ENCODE data around the gene MAP2K4. TPM values are rescaled to one million over a fixed set of nuclear protein-coding genes. Genes with fewer than 3 reads are reported as not detected.

MAP2K4 gene
- total RNA-seq, 2 experiments from 2014 or later: 30.2 to 30.3 TPM

DNA sequence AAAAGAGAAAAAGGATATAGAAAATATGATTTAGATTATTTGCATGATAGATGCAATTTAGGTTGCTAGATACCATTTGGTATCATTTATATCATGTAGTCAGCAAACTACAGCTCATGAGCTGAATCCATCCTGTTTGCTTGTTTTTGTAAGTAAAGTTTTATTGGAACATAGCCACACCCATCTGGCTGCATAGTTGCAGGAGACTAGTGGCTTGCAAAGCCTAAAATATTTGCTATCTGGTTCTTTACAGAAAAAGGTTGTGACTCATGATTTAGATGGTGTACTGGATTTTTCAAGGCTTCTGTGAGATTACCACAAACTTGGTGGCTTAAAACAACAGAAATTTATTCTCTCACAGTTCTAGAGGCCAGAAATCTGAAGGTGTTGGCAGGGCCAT is 49.9 kb downstream of the MAP2K4 start:
- Mint-ChIP-seq H3K27me3 (no peaks in the 10 kb centered on the region), H3K36me3 (ENCODE audit: low read depth) (peaks cover 26% of the 10 kb centered on the region), H3K9me3 (peaks cover 3% of the 10 kb centered on the region), H3K4me3 (no peak overlapping the region), H3K4me1 (no peaks in the 10 kb centered on the region), H3K27ac (no peak overlapping the region)
- ChIA-PET POLR2A (no interaction called here), CTCF (no interaction called here)
- no peak for DNase-seq

- CTCF ChIA-PET: no interaction called here
- DNase-seq: no peak
- H3K27me3 Mint-ChIP-seq: no peaks in the 10 kb centered on the region
- no peak overlapping the region for H3K27ac Mint-ChIP-seq
- H3K36me3 Mint-ChIP-seq (ENCODE audit: low read depth): peaks cover 47% of the 10 kb centered on the region
- peaks cover 3% of the 10 kb centered on the region for H3K9me3 Mint-ChIP-seq
- H3K4me3 Mint-ChIP-seq: no peak overlapping the region
- POLR2A ChIA-PET: no interaction called here
- peaks cover 5% of the 10 kb centered on the region for H3K4me1 Mint-ChIP-seq
Measured at GRCh38 chr17:12074346-12074745, 53.7 kb downstream of the MAP2K4 start.

DNA sequence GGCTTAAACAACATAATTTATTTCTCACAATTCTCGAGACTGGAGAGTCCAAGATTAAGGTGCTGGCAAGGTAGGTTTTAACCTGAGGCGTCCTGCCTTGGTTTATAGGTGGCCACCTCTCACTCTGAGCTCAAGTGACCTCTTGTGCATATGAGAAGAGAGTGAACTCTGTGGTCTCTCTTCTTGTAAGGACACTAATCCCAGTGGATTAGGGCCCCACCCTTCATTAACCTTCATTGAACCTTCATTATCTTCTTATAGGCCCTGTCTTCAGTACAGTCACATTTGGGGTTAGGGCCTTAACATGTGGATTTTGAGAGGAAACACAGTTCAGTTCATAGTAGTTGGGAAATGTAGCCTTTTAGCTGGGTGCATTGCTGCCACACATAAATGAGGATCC is 57.1 kb downstream of the MAP2K4 start:
- no peak for DNase-seq
- POLR2A ChIA-PET: no interaction called here
- peaks cover 3% of the 10 kb centered on the region for H3K9me3 Mint-ChIP-seq
- H3K27me3 Mint-ChIP-seq: no peaks in the 10 kb centered on the region
- no peak overlapping the region for H3K4me3 Mint-ChIP-seq
- H3K36me3 Mint-ChIP-seq (ENCODE audit: low read depth): peaks cover 70% of the 10 kb centered on the region
- peaks cover 7% of the 10 kb centered on the region for H3K4me1 Mint-ChIP-seq
- H3K27ac Mint-ChIP-seq: no peak overlapping the region
- CTCF ChIA-PET: no interaction called here

GRCh38 chr17:12078791-12079190 is 58.1 kb downstream of the MAP2K4 start:
- ChIA-PET POLR2A (no interaction called here), CTCF (no interaction called here)
- Mint-ChIP-seq H3K36me3 (ENCODE audit: low read depth) (peaks cover 69% of the 10 kb centered on the region), H3K4me1 (peaks cover 7% of the 10 kb centered on the region), H3K27ac (no peak overlapping the region), H3K4me3 (no peak overlapping the region), H3K27me3 (no peaks in the 10 kb centered on the region), H3K9me3 (peaks cover 3% of the 10 kb centered on the region)
- no peak for DNase-seq

DNA sequence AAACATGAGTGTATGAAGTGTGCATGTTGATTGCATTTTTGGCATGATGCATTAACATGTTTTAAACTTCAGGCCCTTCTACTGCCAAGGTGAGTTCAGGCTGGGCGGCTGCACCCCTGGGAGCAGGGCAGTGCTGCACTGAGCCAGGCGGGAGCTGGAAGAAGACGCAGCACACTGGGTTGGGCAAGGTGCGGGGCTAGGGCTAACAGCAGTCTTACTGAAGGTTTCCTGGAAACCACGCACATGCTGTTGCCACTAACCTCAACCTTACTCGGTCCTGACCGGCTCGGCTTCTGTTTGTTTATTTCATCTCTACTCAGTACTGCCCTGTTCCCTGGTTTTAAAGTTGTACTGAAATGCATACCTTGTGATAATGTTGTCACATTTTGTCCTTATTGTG is 61.0 kb downstream of the MAP2K4 start:
- DNase-seq: no peak
- H3K4me1 Mint-ChIP-seq: peaks cover 7% of the 10 kb centered on the region
- ChIA-PET CTCF (no interaction called here), POLR2A (no interaction called here)
- no peak overlapping the region for H3K27ac Mint-ChIP-seq
- no peaks in the 10 kb centered on the region for H3K27me3 Mint-ChIP-seq
- no peaks in the 10 kb centered on the region for H3K9me3 Mint-ChIP-seq
- peaks cover 59% of the 10 kb centered on the region for H3K36me3 Mint-ChIP-seq (ENCODE audit: low read depth)
- no peak overlapping the region for H3K4me3 Mint-ChIP-seq

DNA sequence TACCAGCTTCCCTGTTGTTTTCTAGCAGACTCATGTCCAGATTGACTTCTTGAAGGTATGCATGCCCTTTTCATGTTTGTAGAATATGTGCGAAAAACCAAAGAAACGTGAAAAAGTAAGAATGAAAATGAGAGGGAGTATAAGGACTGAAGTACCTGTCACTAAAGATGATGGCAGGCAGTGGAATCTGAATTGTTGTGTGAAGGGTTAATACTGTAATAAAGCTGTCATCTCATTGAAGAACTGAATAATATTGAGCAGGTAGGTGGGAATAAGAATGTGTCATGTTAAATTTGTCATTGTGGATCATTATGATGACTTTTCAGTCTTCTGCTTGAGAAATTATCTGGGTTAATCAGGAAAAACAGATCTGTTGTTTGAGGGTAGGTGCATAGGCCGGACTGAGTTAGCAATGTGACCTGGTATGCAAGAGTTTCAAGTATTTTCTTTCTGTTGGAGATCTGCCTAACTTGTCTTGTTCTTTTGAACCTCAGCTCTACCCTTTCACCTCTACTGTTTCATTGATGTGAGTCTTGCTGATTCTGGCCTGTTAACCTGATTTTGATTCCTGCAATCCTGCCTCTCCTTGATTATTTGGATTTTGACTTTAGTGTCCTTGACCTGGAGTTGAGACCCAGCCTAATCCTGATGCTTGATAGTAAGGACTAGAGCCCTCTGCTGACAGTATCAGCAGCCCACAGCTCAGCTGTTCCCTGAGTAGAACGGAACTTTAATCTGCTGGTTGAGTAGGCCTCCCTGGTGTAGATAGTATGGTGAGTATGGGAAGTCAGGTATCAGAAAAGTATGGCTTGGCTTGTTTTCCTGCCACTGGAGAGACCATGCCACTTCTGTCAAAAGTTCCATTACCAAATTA is 64.6 kb downstream of the MAP2K4 start:
- Mint-ChIP-seq H3K27me3 (no peaks in the 10 kb centered on the region), H3K36me3 (ENCODE audit: low read depth) (peaks cover 49% of the 10 kb centered on the region), H3K4me1 (peaks cover 17% of the 10 kb centered on the region), H3K4me3 (no peak overlapping the region), H3K9me3 (no peaks in the 10 kb centered on the region), H3K27ac (no peak overlapping the region)
- ChIA-PET POLR2A (interaction anchor here (1.0 kb wide), 1 partner anchor 88 kb away, joined by 3 read pairs; the partner anchor contains the start of gene ZNF18), CTCF (no interaction called here)
- DNase-seq: no peak

- DNase-seq: no peak
- no peak overlapping the region for H3K4me3 Mint-ChIP-seq
- no peaks in the 10 kb centered on the region for H3K9me3 Mint-ChIP-seq
- H3K4me1 Mint-ChIP-seq: peaks cover 15% of the 10 kb centered on the region
- no peaks in the 10 kb centered on the region for H3K27me3 Mint-ChIP-seq
- H3K36me3 Mint-ChIP-seq (ENCODE audit: low read depth): peaks cover 35% of the 10 kb centered on the region
- no peak overlapping the region for H3K27ac Mint-ChIP-seq
- CTCF ChIA-PET: no interaction called here
- POLR2A ChIA-PET: no interaction called here
Measured at GRCh38 chr17:12088035-12088434, 67.4 kb downstream of the MAP2K4 start.

- Mint-ChIP-seq H3K36me3 (ENCODE audit: low read depth) (peaks cover 30% of the 10 kb centered on the region), H3K4me3 (no peak overlapping the region), H3K27ac (no peak overlapping the region), H3K4me1 (peaks cover 15% of the 10 kb centered on the region), H3K27me3 (no peaks in the 10 kb centered on the region), H3K9me3 (no peaks in the 10 kb centered on the region)
- no peak for DNase-seq
- POLR2A ChIA-PET: interaction anchor here (0.5 kb wide), 1 partner anchor 11 kb away, joined by 3 read pairs; no protein-coding TSS in a partner anchor
- CTCF ChIA-PET: no interaction called here
Measured at GRCh38 chr17:12089809-12090384, 69.2 kb downstream of the MAP2K4 start.

GRCh38 chr17:12094336-12094735 is 73.7 kb downstream of the MAP2K4 start:
- H3K9me3 Mint-ChIP-seq: no peaks in the 10 kb centered on the region
- H3K4me3 Mint-ChIP-seq: no peak overlapping the region
- H3K27ac Mint-ChIP-seq: no peak overlapping the region
- H3K27me3 Mint-ChIP-seq: no peaks in the 10 kb centered on the region
- H3K36me3 Mint-ChIP-seq (ENCODE audit: low read depth): peaks cover 34% of the 10 kb centered on the region
- no peak for DNase-seq
- peaks cover 7% of the 10 kb centered on the region for H3K4me1 Mint-ChIP-seq
- ChIA-PET POLR2A (no interaction called here), CTCF (no interaction called here)

- no peaks in the 10 kb centered on the region for H3K27me3 Mint-ChIP-seq
- H3K27ac Mint-ChIP-seq: no peak overlapping the region
- H3K4me3 Mint-ChIP-seq: no peak overlapping the region
- H3K36me3 Mint-ChIP-seq (ENCODE audit: low read depth): peaks cover 25% of the 10 kb centered on the region
- ChIA-PET POLR2A (no interaction called here), CTCF (no interaction called here)
- H3K4me1 Mint-ChIP-seq: no peaks in the 10 kb centered on the region
- H3K9me3 Mint-ChIP-seq: no peaks in the 10 kb centered on the region
- no peak for DNase-seq
Measured at GRCh38 chr17:12095522-12095921, 74.8 kb downstream of the MAP2K4 start.

- ChIA-PET CTCF (no interaction called here), POLR2A (no interaction called here)
- Mint-ChIP-seq H3K36me3 (ENCODE audit: low read depth) (peaks cover 24% of the 10 kb centered on the region), H3K27me3 (no peaks in the 10 kb centered on the region), H3K27ac (no peak overlapping the region), H3K4me1 (no peaks in the 10 kb centered on the region), H3K4me3 (no peak overlapping the region), H3K9me3 (no peaks in the 10 kb centered on the region)
- no peak for DNase-seq
Measured at GRCh38 chr17:12097326-12097725, 76.6 kb downstream of the MAP2K4 start.

GRCh38 chr17:12098568-12098967 is 77.9 kb downstream of the MAP2K4 start:
- ChIA-PET POLR2A (no interaction called here), CTCF (no interaction called here)
- Mint-ChIP-seq H3K4me3 (no peak overlapping the region), H3K36me3 (ENCODE audit: low read depth) (peaks cover 28% of the 10 kb centered on the region), H3K4me1 (no peaks in the 10 kb centered on the region), H3K9me3 (no peaks in the 10 kb centered on the region), H3K27ac (no peak overlapping the region), H3K27me3 (no peaks in the 10 kb centered on the region)
- no peak for DNase-seq

DNA sequence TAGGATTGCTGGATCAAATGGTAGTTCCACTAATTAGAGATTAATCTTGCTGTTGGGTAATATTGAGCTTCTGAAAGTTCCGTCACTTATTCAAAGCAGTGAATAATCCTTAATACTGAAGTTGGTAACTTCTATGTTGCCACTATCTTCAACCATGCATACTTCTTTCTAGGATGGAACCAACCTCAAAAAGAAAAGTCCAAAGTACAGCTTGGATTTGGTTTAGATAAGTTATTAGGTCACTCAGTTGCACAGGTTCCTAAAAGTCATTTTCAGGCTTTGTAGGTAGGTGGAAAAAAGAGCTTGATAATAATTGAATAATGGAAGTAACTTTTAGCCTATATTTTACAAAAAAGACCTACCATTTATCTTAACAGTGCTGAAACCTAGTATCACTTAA is 78.7 kb downstream of the MAP2K4 start:
- no peak overlapping the region for H3K27ac Mint-ChIP-seq
- no peak overlapping the region for H3K4me3 Mint-ChIP-seq
- ChIA-PET POLR2A (no interaction called here), CTCF (no interaction called here)
- DNase-seq: no peak
- H3K36me3 Mint-ChIP-seq (ENCODE audit: low read depth): peaks cover 29% of the 10 kb centered on the region
- H3K27me3 Mint-ChIP-seq: no peaks in the 10 kb centered on the region
- no peaks in the 10 kb centered on the region for H3K9me3 Mint-ChIP-seq
- no peaks in the 10 kb centered on the region for H3K4me1 Mint-ChIP-seq

GRCh38 chr17:12104831-12105230 is 84.2 kb downstream of the MAP2K4 start:
- ChIA-PET CTCF (no interaction called here), POLR2A (no interaction called here)
- no peak overlapping the region for H3K27ac Mint-ChIP-seq
- H3K4me3 Mint-ChIP-seq: no peak overlapping the region
- H3K4me1 Mint-ChIP-seq: no peaks in the 10 kb centered on the region
- no peaks in the 10 kb centered on the region for H3K9me3 Mint-ChIP-seq
- no peak for DNase-seq
- H3K36me3 Mint-ChIP-seq (ENCODE audit: low read depth): peaks cover 7% of the 10 kb centered on the region
- H3K27me3 Mint-ChIP-seq: no peaks in the 10 kb centered on the region
